HFF-Myc (cell line): Measurements from ENCODE around the gene SAT1.

Experiments
- DNase-seq: peaks from one replicate; pipeline ENCODE4 v3.0.0-alpha.2; 2011; ENCODE audit warnings: low read depth; ENCODE audit errors: extremely low read depth
- H3K4me3 ChIP-seq: replicated peaks from 2 replicates; pipeline ENCODE4 v1.5.1; 2011; ENCODE audit warnings: low read depth, mild to moderate bottlenecking, control low read depth, low read length
- CTCF ChIP-seq: IDR thresholded peaks from 2 replicates; pipeline ENCODE4 v1.5.1; 2012; ENCODE audit warnings: mild to moderate bottlenecking, low read depth, low read length, control low read depth; ENCODE audit errors: missing control alignments

The SAT1 gene

GRCh38 chrX:23825675-23826074 is 42.7 kb downstream of the SAT1 start:
- no peak for TF ChIP-seq CTCF
- no peak overlapping the region for H3K4me3 ChIP-seq
- no peak for DNase-seq

DNA sequence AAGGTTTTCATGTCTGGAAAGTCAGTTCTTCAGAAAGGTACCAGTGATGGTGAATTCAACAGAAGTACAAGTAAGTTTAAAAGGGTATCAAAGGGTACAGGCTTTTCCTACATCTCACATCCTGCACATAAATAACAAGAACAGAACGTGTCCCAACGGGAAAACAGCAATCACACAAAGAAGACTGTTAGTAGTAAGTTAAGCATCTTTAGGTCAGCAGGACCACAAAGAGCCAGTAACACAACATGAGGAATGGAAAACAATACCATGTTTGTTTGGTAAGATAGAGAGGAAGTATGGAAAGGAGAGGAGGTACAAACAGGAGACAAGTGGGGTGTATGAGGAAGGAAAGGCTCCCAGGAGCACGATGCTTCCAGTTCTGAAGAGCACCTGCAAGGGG is 43.2 kb downstream of the SAT1 start:
- no peak for DNase-seq
- no peak for TF ChIP-seq CTCF

GRCh38 chrX:23826653-23827052 is 43.7 kb downstream of the SAT1 start:
- no peak for DNase-seq
- no peak overlapping the region for H3K4me3 ChIP-seq
- TF ChIP-seq CTCF = no peak

More for the DNA sequence above, 43.2 kb downstream of the SAT1 start:
- H3K4me3 ChIP-seq = no peak overlapping the region

GRCh38 chrX:23828881-23829280 is 45.9 kb downstream of the SAT1 start:
- no peak for DNase-seq
- TF ChIP-seq CTCF = no peak
- H3K4me3 ChIP-seq = no peak overlapping the region

- no peak for DNase-seq
- no peak for TF ChIP-seq CTCF
- H3K4me3 ChIP-seq = no peak overlapping the region
These were observed 49.7 kb downstream of the SAT1 start for GRCh38 chrX:23832721-23833120.
